Activated CD4-positive, alpha-beta T cell treated with anti-CD3 and anti-CD28 coated beads, Interleukin-2, Interleukin-4, amounts not matched to agents 100 ng/mL and 50 ng/mL, durations not matched to agents 16 hours and 8 hours (primary cell): Measurements from ENCODE around the gene PNKP.

Experiments used
- DNase-seq: peaks from one replicate; pipeline ENCODE4 v3.0.0-alpha.2; 2020; ENCODE audit warnings: low spot score

Gene PNKP

DNA sequence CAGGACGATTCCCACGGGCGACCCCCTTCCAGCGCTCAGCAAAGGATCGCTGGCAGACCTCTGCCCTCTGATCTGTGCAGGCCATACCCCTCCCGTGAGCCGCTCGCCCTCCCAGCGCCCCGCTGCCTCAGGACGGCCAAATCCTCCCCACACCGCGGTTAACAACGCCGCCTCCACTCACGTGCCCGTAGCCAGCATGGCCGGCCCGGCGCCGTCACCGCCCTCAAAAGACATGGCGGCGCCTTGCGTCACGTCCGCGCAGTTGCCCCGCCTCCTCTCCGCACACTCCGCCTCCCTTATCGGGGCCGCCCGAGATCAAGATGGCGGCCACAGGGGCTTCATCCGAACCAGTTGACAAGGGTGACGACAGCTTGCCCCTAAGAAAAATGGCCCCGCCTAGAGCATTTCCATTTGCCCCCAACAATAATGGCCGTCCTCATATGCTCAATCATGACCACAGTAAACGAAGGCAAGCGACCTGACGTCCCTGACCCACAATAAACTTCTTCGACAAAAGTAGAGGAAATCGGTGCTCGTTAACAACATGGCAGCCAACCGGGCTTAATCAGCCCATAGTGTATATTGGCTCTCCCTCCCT, 9.1 kb upstream of the PNKP start:
- peak; percentile 98 for DNase-seq

DNA sequence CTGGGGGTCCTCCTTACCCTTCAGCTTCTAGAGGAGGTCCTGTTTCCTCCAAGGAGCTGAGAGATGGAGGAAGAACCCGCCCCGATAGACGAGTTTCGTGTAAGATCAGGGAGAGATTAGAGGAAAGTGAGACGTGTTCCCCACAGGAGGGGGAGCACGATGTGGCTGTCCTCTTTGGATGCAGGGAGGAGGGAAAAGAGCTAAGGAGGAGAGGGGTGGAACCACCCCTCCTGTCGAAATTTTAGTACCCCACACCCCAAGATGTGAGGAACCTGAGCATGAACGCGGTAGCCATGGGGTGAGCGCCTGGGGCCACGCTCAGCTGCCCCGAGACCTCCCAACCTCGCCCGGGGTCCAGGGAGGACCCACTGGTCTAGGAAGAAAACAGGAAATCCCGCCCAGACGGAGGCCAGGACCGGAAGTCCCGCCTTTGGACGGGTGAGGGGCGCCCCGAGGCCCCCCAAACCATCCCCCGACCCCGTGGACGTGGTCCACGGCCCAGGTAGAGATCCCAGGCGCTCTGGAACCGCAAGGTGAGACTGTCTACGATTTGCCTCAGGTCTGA, 8.6 kb upstream of the PNKP start:
- peak; percentile 59 for DNase-seq

DNA sequence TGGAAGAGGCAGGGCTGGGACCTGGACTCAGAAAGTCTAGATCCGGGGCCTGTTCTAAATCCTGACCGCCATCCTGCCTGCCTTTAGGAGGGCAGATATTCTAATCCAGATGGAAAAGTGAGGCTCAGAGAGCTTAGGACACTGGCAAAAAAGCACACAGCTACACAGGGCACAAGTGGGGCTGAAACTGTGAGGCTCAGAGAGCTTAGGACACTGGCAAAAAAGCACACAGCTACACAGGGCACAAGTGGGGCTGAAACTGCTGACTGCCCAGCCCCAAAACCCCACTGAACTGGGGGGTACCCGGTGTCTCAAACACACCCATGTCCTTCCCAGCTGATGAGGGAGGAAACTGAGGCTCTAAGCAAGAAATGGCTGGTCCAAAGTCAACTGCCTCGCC, 7.8 kb upstream of the PNKP start:
- DNase-seq = no peak

DNA sequence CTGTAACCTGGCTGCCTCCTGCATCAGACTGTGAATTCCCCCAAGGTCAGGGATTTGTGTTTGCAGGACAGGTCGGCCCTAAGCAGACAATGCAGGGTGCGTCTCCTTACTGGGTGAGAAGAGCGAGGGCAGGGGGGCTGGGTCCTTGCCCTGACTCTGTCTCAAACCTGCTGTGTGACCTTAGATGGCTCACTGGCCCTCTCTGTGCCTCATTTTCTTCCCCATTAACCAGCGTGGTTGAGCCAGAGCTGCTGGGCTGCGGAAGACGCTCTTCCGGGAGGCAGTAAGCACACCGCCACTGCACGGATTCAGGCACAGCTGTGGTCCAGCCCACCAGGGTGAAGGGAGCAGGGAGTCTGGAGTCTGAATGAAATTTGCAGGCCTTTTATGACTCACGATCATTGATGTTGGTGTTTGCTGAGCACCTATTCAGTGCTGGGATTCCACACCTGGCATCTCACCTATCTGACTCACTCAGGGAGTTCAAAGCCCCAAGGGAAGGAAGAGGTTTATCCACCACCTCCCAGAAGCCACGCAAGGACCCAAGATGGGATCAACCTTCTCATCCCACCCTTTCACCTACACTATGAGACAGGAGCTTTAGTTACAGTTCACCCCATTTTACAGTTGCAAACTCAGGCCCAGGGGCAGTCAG, 7.3 kb upstream of the PNKP start:
- no peak for DNase-seq

DNA sequence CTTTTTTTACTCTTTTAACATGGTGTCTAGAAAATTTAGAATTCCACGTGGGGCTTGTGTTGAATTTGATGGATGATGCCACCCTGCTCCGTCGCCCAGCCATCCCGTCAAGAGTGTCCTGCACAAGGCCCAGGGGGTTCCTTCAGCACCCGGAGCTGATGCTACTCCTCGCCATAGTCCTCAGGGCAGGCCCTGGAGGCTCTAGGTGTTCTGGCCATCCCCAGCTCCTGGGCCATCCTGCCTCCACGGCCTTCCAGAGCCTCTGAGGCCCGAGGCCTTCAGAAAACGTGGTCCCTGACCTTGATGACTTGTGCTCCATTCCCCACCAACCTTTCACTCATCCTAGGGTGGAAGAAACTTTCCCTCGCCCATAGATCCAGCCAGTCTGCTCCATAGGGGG, 6.5 kb upstream of the PNKP start:
- DNase-seq = no peak

DNA sequence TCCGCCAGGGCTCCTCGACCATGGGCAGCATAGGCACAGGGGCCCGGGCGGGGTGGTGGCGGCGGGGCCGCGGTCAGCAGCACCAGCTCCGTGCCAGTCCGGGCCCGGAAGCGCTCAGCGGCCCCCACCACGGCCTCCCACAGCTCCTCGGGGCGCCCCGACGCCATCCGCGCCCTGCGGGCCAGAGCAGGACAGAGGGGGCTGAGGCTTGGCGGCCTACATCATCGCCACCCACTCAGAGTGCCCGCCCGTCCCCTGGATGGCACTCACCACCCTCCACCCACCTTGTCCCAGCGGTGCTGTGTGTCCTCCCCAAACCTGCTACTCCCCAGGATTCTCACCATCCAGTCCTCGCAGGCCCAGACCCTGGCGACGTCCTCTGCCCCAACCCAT, 5.7 kb upstream of the PNKP start:
- DNase-seq = no peak

DNA sequence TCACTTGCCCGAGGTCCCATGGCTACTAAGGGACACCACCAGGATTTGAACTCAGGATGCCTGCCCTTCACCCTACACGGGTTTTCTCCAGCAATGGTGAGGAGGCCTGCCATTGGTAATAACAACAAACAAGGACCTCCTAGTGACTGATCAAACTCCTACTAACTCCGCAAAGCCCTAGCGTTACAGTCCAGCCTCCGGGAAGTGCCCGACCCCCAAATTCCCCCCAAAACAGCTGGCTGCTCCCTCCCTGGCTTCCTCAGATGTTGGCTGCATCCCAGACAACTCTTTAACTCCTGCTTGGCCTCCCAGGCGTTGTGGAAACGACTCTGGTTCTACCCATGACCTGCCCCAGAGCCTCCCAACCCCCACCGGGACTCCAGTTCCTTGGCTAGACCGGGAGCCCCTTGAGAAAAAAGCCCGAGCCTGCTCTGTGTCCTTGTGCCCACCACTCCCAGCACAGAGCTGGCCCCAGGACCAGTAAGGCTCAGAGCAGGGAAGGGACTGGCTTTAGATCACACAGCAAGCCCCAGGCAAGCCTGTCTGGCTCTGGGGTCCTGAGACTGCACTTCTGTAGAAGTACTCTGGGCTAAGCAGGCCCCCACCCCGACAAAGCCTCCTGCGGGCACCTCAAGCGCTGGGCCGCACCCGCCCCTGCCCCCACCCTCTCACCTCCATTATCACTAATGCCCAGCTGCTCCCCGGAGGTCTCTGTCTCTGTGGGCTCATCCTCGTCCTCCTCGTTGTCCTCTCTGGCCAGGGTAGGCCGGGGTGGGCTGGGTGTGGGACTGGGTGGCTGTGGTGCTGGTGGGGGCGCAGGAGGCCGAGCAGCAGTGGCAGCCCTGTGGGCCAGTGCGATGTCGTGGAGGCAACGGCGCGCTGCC, 5.1 kb upstream of the PNKP start:
- no peak for DNase-seq

DNA sequence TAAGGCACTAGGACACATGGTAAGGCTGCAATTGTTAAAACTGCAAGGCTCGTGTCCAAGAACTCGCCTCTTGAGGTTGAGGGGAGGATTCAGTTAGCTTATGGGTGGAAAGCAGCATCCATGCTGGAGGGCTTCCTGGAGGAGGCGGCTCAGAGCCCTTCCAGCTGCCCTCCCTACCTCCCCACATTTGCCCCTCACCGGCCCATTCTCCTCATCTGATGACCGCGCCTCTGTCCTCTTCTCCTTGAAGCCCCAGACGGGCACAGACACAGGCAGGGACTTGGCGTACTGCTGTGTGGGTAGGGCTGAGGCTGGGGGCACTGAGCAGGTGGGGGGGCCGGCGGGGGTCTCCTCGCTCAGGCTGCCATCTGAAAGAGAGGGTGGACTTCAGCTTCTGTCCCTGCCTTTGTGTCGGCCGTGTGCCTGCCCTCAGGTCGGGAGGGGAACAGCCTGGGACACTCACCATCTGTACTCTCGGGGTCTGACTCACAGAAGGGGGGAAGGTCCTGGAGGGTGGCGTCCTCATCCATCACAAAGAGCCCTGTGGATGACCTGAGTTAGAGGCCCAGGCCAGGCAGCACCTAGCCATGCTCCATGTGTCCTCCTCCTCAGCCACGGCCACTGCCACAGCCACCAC, 4.1 kb upstream of the PNKP start:
- no peak for DNase-seq

DNA sequence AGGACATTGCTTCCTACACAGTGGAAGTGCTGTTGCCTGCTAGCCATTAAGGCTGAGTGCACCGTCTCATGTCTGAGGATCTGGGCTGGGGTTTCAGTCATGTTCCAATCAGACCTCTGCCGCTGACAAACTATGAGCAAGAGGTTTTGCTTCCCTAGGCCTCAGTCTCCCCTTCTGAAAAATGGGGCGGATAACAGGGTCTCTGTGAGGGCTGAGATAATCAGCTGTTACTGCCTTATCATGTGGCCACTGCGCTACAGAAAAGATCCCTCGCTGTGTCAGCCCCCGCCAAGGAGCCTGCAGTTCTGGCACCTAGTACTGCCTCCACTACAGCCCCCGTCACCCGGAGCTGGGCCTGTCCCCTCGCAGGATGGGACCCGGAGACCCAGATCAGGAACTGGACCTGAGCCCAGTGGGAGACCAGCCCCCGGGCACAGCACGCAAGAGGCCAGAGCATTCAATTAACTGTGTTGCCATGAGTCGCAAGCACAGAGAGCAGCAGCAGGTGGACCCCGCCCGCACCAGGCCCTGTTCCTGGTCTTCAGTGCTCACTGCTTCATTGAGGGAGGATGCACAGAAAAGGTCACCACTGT, 3.0 kb upstream of the PNKP start:
- DNase-seq = no peak

DNA sequence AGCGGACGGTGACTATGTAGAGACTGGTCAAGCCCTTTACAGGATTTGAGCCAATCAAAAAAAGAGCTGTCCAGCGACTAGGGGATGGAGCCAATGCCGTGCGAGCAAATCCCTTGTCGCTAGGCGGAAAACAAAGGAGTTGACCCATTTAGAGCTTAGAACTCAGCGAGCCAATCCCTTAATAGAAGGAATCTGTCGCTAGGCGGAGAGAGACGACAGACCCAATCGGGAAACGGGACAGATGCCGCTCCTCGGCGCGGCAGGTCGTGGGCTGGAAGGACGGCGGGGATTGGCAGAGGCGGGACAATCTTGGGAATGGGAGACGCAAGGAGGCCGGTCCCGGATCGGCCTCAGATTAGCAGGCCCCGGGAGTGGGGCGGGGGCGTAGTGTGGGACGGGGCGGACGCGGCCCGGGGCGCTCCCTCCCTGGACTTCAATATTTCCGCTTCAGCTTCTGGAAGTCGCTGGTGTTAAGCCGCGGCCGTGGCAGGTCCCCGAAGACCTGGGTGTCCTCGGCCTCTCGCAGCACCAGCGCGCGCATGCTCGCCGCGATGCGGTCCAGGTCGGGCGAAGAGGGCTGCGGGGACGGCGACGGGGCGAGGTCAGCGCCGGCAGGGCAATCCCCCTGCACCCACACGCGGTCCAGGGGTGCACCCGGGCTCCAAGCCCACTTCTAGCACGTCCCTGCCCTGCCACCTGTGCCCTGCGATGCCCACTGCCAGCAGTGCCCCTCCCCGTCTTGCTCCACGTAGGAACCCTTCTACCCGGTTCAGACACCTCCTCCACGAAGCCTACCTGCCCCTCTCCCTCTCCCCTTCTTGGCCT, 2.3 kb upstream of the PNKP start:
- DNase-seq = peak; percentile 99

DNA sequence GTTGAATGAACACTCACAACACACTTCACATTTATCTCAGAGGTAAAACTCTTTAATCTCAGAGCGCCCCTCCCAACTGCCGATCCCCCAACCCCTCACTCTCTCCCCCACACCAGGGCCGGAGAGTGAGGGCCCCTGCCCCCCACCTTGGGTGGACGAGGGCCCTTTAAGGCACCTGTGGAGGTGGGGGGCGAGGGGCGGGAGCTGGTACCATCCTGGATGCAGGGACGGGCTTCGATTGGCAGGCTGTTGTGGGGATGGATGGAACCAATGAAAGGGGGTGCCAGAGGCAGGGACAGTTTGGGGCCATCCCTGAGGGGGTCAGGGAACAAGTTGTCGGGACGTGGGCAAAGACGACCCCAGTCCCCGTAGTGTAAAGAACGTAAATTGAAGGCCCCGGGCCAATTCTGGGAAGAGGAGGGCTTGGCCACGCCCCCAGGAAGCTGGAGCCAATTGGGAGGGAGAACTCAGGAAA, 1.7 kb upstream of the PNKP start:
- no peak for DNase-seq

DNA sequence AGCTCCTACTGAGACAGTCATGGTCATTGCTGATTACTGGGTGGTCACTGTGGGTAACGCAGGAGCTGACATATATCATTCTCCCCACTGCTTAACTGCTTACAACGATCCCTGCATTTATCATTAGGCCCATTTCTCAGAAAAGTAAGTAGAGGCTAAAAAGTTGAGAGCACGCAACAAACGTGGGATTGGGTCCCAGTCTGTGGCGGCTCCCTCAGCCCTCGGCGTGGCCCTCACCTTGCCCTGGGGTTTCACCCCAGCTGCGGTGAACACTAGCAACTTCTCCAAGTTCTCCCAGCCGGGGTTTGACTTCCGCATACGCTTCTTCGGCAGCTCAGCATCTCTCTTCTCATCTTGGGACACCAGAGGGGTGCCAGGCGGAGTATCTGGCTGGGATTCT, 2.5 kb downstream of the PNKP start:
- DNase-seq = no peak

DNA sequence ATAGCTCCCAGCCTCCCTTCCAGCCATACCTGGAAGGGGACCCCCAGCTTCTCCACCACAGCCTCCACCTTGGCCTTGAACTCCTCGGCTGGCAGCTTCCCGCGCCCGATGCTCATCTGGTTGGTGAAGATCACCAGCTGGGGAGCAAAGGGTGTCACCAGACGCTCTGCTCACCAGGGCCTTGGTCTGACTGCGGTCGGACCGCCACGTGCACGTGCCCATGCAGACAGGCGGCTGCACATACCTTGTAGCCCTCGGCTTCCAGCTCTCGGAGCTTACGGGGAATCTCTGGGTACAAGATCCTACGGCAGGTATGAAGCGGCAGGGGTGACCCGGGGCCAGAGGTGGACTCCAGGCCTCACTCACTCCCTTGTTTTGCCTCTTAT, 3.4 kb downstream of the PNKP start:
- no peak for DNase-seq

DNA sequence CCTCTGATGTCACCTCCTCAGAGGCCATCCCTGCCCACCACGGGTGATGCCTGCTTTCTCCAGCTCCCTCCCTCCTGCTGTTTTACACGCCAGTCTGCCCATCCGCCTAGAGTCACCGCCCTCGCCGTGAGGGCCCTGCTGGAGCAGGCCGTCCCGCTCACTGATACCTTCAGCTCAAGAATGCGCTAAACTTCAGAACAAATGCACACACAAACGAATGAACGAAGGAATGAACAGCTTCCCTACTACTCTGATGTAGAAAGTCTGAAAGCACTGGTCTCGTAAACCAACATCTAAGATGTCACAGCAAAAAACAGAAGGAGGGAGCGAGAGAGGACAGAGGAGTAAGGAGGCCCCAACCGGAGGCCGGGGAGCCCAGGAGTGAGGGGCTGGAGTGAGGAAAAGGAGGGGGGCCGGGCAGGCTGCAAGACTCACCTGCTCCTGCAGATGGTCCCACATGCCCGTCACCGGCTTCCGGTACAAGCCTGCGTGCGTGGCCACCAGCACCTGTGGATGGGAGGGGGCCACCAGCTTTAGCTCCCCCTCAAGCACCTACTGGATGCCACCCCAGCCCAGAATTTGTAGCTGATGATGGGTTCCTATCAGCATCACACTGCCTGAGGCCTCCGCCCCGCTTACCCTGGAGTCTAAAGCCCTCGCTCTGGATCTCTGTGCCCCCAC, 4.0 kb downstream of the PNKP start:
- no peak for DNase-seq

DNA sequence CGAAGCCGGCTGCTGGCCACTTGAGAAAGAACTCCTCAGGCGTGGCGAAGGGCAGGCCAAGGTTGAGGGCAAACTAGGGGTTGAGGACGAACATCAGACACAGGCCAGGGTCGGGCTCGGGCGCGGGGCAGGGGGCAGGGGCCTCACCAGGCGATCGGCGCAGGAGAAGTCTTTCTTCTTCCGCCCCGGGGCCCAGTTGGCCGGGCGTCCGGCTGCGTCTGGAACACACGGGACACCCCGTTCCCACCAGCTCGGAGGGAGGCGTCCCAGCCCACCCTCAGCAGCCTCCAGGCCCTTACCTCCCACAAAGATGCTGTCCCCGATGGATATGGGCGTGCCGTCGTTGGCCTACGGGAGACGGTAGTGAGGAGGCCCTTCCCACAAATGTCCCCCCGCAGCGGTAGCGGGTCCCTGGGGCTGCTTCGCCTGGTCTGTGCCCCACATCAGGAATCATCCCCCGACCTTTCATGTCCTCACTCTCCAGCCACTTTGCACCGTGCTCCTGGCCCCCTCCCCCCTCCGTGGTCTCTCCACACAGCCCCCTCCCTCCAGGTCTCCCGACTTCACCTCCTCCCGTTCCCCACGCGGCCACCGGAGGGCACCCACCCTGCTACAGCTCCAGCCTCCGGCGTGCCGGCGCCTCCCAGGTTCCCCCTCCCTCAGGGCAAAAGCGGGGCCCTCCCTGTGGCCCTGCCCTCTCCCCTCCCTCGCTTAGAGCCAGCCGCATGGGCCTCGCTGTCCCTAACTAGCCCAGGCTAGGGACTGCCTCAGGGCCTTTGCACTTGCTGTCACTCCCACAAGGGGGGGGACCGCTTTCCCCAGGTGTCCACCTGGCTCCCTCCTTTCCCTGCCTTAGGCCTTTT, 4.8 kb downstream of the PNKP start:
- no peak for DNase-seq

DNA sequence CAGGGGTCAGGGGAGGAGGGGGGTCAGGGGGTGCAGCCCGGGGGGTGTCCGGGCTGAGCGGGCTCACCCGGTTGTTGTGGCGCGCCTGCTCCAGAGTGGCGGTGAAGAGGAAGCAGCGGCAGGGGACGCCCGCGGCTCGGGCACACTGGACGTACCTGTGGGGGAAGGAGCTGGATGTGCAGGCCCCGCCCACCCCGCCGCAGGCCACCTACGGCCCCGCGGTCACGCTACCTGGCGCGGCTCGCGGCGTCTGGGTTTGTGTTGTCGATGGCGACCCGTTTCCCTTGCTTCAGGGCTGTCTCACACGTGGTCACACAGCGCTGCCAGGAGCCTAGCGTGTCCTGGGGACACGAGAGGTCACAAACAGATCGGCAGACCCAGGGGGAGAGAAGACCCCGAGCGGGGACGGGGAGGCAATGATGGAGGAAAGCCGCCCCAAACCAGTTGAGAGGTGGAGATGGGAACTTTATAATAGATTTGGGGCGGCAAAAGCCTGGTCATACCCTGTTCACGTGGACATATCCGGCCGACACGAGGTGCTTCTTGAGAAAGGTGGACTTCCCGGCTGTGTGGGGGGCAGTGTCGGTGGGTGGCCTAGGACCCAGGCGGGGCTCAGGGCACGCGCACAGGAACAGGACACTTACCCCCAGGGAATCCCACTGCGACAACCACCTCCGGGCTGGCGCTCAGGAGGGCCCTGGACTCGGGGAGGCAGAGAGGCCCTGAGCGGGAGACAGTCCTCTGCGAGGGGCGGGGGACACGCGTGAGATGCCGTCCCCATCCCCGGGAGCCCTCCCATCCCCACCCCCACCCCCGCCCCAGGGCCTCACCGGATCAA, 5.6 kb downstream of the PNKP start:
- DNase-seq = no peak

DNA sequence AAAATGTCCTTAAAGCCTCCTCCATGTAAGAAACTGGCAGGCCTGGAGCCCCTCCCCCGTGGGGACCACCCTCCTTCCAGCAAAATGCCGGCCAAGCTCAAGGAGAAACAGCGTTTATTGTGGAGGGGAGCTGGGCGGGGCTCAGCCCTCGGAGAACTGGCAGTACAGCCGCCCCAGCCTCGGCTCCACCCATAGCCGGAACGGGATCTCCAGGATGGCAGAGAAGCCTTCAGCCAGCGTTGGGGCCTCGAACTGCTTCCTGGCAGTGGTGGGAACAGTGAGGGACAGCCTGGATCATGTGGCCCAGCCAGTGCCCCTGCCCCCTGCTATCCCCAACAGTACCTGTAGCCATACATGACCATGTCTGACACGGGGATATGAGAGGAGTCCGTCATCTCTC, 6.3 kb downstream of the PNKP start:
- no peak for DNase-seq

DNA sequence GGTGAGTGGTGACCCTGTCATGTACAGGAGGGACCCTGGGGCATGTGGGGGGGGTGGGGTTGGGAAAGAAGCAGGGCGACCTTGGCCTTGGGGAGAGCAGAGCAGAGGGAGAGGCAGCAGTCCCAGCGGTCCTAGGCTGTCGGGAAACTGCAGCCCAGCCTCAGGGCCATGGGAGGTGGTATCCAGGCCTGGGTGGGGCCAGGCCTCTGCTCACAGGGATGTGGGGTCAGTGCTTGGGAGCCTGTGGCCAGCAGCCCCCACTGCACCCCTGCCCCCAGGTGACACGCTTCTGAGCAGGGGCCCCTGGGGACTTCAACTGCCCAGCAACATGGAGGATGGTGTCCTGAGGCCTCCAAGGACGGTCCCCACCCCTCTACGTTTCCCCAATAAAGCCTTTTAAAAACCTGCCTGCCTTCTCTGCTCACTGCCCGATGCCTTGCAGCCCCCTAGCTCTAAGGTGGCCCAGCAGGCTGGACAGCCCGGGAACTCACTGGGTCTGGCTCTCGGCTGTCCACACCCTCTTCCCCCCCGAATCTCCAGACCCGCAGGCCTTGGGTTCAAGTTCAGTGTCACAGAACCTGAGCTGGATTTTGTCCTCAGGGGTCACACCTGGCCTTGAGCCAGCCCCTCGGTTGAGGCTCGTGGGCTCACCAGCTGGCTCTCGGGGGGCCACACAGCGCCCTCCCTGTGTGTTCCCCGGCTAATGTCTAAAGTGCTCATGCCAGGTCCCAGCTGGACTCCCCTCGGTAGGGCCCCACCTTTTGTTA, 6.9 kb downstream of the PNKP start:
- no peak for DNase-seq
